Pancreas (tissue), 10 donors: ENCODE measurements around the gene RSRC2. TPM values are rescaled to one million over a fixed set of nuclear protein-coding genes. Genes with fewer than 3 reads are reported as not detected.
"Not testable (repeated sequence)": the region's sequence is repeated elsewhere in the genome, so short reads cannot be mapped to it uniquely, and the experiment has no call there.

Experiments used
- ATAC-seq, 4 donors: fragments of 200-7000 bp; cut with Tn5 transposase; one replicate each; pipeline versions ENCODE4 v1.8.0 to v1.9.1; 2020; ENCODE audit warnings: mild to moderate bottlenecking in 4 of 4, moderate library complexity in 4 of 4
- DNase-seq, 6 donors: peaks; one replicate each; pipeline ENCODE4 v3.0.0-alpha.2; 2020
- FAIRE-seq: peaks from 2 replicates; lab custom pipeline; 2012; peaks lifted over from hg19 to GRCh38; lab: Jason Lieb, UNC
- H3K27ac ChIP-seq, 4 donors: fragments of 200-600 bp; sonication (generic); 1 replicate in 3 of 4; 2 replicates in 1 of 4; pipeline versions ENCODE4 v1.5.0 to v1.8.0; 2020
- H3K27me3 ChIP-seq, 4 donors: fragments of 200-600 bp; one replicate each; pipeline ENCODE4 v1.8.0; 2021
- H3K36me3 ChIP-seq, 3 donors: fragments of 200-600 bp; sonication (generic) in 1 of 3; one replicate each; pipeline versions ENCODE4 v1.5.0 to v1.8.0; 2020 to 2021
- H3K4me1 ChIP-seq, 3 donors: fragments of 200-600 bp; one replicate each; pipeline ENCODE4 v1.8.0; 2021
- H3K4me3 ChIP-seq, 4 donors: fragments of 200-600 bp; sonication (generic) in 2 of 4; one replicate each; pipeline versions ENCODE4 v1.5.0 to v1.8.0; 2020 to 2021
- H3K9me3 ChIP-seq, 4 donors: fragments of 200-600 bp; one replicate each; pipeline ENCODE4 v1.8.0; 2021
- WGBS, 2 donors: extraction: QIAGEN DNeasy Blood & Tissue Kit; methylation state at CpG; one replicate each; pipeline ENCODE4 v1.1.7; 2013; 5-methylcytosine and 5-hydroxymethylcytosine counted together
- intact Hi-C, 3 donors: fragments of 100-400 bp; cut with DNase I; formaldehyde crosslinking; loops; one replicate each; pipeline versions ENCODE4 v1.11.1 to v1.14.2; 2022
- polyA plus RNA-seq, 2 donors: library from polyadenylated mRNA; stranded (reverse); fragments of 200-250 nt; gene quantifications; one replicate each; pipeline ENCODE4 v1.2.3, GENCODE V29; 2013
- total RNA-seq, 6 donors: library from RNA; stranded (reverse); fragmentation: NEBNext Ultra II Directional in 4 of 6; extraction: Animal tissue kit (Norgen Biotek cat#: 25700) in 4 of 6; gene quantifications; one replicate each; pipeline versions ENCODE4 v1.2.1 to v1.2.4, GENCODE V29; 2021 to 2023
- TF ChIP-seq, protein P1 (sequence below), 4 donors: fragments of 200-600 bp; sonication (generic) in 3 of 4; IDR thresholded peaks; one replicate each; pipeline versions ENCODE4 v1.5.0 to v1.8.0; 2021; ENCODE audit warnings: antibody characterized with exemption in 4 of 4
- donor health status: healthy with polysubstance abuse.
- donor health status: DM: no; HTN: no; CAD: no; lungs with moderate emphysema.
- donor health status: DM: no; HTN: no; CAD: no.
- donor health status: control.
- donor health status: control.
- donor health status: Bipolar disorder and iron deficiency.
- donor health status: DM: yes; HTN: yes; CAD: no.
- donor health status: DM: no; HTN: no; CAD: no.
- donor health status: DM: no; HTN: no; CAD: no.
- donor health status: DM: yes; HTN: yes; CAD: no.

RSRC2 gene
- total and polyA plus RNA-seq, 8 donors = 17.1 to 70.6 (median 28.2) TPM

- WGBS, 2 donors = 90 to 92% methylated on average over 2 of the region's 2 CpGs
- no peak overlapping the region for H3K4me3 ChIP-seq
- peaks cover 8 to 100% (median 78%) of the 10 kb centered on the region in 3 donors for H3K36me3 ChIP-seq
- no peak overlapping the region for H3K27ac ChIP-seq
- H3K4me1 ChIP-seq = no peaks in the 10 kb centered on the region
- intact Hi-C loops = no loop called here
- no peaks in the 10 kb centered on the region for H3K27me3 ChIP-seq
- DNase-seq (no peak), ATAC-seq (no peak), FAIRE-seq (no peak)
- TF ChIP-seq, protein P1, sequence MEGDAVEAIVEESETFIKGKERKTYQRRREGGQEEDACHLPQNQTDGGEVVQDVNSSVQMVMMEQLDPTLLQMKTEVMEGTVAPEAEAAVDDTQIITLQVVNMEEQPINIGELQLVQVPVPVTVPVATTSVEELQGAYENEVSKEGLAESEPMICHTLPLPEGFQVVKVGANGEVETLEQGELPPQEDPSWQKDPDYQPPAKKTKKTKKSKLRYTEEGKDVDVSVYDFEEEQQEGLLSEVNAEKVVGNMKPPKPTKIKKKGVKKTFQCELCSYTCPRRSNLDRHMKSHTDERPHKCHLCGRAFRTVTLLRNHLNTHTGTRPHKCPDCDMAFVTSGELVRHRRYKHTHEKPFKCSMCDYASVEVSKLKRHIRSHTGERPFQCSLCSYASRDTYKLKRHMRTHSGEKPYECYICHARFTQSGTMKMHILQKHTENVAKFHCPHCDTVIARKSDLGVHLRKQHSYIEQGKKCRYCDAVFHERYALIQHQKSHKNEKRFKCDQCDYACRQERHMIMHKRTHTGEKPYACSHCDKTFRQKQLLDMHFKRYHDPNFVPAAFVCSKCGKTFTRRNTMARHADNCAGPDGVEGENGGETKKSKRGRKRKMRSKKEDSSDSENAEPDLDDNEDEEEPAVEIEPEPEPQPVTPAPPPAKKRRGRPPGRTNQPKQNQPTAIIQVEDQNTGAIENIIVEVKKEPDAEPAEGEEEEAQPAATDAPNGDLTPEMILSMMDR (IDR thresholded peaks at IDR 0.05) = no peak
- H3K9me3 ChIP-seq = no peaks in the 10 kb centered on the region
Measured at GRCh38 chr12:122515275-122515674, 11.5 kb downstream of the RSRC2 start.

- ATAC-seq = no peak
- FAIRE-seq = no peak
- no peak for DNase-seq
- intact Hi-C loops = no loop called here
- peaks cover 8 to 100% (median 79%) of the 10 kb centered on the region in 3 donors for H3K36me3 ChIP-seq
- H3K4me1 ChIP-seq = no peaks in the 10 kb centered on the region
- no peaks in the 10 kb centered on the region for H3K9me3 ChIP-seq
- 91 to 94% methylated on average over 4 of the region's 4 CpGs for WGBS, 2 donors
- no peak overlapping the region for H3K27ac ChIP-seq
- no peak overlapping the region for H3K4me3 ChIP-seq
- H3K27me3 ChIP-seq = no peaks in the 10 kb centered on the region
- TF ChIP-seq, protein P1 (IDR thresholded peaks at IDR 0.05) = no peak
Measured at GRCh38 chr12:122513660-122514059, 13.1 kb downstream of the RSRC2 start.

DNA sequence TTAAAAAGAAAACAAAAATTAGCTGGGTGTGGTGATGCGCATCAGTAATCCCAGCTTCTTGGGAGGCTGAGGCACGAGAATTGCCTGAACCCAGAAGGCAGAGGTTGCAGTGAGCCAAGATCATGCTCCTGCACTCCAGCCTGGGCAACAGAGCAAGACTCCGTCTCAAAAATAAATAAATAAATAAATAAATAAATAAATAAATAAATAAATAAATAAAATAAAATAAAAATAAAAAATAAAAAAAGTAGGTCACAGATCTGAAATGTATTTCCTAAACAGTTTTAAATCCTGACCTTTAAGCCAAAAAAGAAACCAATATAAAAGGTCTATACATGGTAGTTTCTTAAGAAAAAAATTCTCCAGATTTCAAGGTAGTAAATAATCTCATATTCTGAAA is 13.7 kb downstream of the RSRC2 start:
- FAIRE-seq, DNase-seq, intact Hi-C loops, H3K4me3 ChIP-seq, H3K9me3 ChIP-seq, H3K4me1 ChIP-seq, ATAC-seq, H3K27ac ChIP-seq, H3K27me3 ChIP-seq: not testable (repeated sequence)
- H3K36me3 ChIP-seq = peaks cover 10 to 100% (median 78%) of the 10 kb centered on the region in 3 donors
- WGBS, 2 donors = 91 to 97% methylated on average over 3 of the region's 3 CpGs

- Histone ChIP-seq H3K4me3 (no peak overlapping the region), H3K9me3 (no peaks in the 10 kb centered on the region), H3K4me1 (no peaks in the 10 kb centered on the region), H3K36me3 (peaks cover 4 to 99% (median 65%) of the 10 kb centered on the region in 3 donors), H3K27ac (no peak overlapping the region), H3K27me3 (no peaks in the 10 kb centered on the region)
- ATAC-seq = no peak
- WGBS, 2 donors = 91 to 92% methylated on average over 5 of the region's 5 CpGs
- intact Hi-C loops = no loop called here
- FAIRE-seq = no peak
- TF ChIP-seq, protein P1 (IDR thresholded peaks at IDR 0.05) = no peak
- DNase-seq = no peak
Measured at GRCh38 chr12:122508163-122508562, 18.6 kb downstream of the RSRC2 start.

GRCh38 chr12:122506393-122506938 is 20.3 kb downstream of the RSRC2 start:
- Histone ChIP-seq H3K27me3 (no peaks in the 10 kb centered on the region), H3K4me1 (no peaks in the 10 kb centered on the region), H3K4me3 (no peak overlapping the region), H3K9me3 (no peaks in the 10 kb centered on the region), H3K36me3 (peaks cover 4 to 83% (median 54%) of the 10 kb centered on the region in 3 donors), H3K27ac (no peak overlapping the region)
- 92 to 96% methylated on average over 5 of the region's 5 CpGs for whole genome bisulfite sequencing, 2 donors
- FAIRE-seq (no peak), ATAC-seq (no peak), DNase-seq (no peak)
- TF ChIP-seq, protein P1 (IDR thresholded peaks at IDR 0.05) = no peak
- intact Hi-C loops = no loop called here
